Adrenal gland (tissue), 12 donors: ENCODE results near the gene ARMS2. TPM values are rescaled to one million over a fixed set of nuclear protein-coding genes. Genes with fewer than 3 reads are reported as not detected.
A peak's percentile ranks its signal among the peaks of the same experiment; 100 is the strongest.

Experiments
- DNase-seq, 7 donors: peaks; one replicate each; pipeline ENCODE4 v3.0.0-alpha.2; 2019 to 2020
- H3K27ac ChIP-seq, 5 donors: fragments of 200-600 bp; sonication (generic) in 4 of 5; 1 replicate in 3 of 5; 2 replicates in 2 of 5; pipeline versions ENCODE4 v1.5.1 to v1.8.0; 2016 to 2020; ENCODE audit warnings: mild to moderate bottlenecking in 1 of 5
- H3K27me3 ChIP-seq: fragments of 200-600 bp; 2 replicates; pipeline ENCODE4 v1.8.0; 2021
- H3K36me3 ChIP-seq, 2 donors: fragments of 200-600 bp; replicated peaks in 1 of 2; 1 replicate in 1 of 2; 2 replicates in 1 of 2; pipeline versions ENCODE4 v1.5.1 to v1.8.0; 2018 to 2022
- H3K4me1 ChIP-seq, 2 donors: fragments of 200-600 bp; replicated peaks in 1 of 2; 1 replicate in 1 of 2; 2 replicates in 1 of 2; pipeline versions ENCODE4 v1.5.1 to v1.8.0; 2018 to 2021
- H3K4me3 ChIP-seq, 4 donors: fragments of 200-600 bp; sonication (generic) in 3 of 4; one replicate each; pipeline ENCODE4 v1.5.1; 2016 to 2018
- H3K9me3 ChIP-seq, 3 donors: fragments of 200-600 bp; sonication (generic) in 1 of 3; replicated peaks in 1 of 3; 1 replicate in 2 of 3; 2 replicates in 1 of 3; pipeline versions ENCODE4 v1.5.1 to v1.8.0; 2016 to 2021
- CTCF ChIP-seq, 6 experiments: fragments of 450-650 bp in 4 of 6; fragments of 200-600 bp in 2 of 6; sonication (generic) in 1 of 6; IDR thresholded peaks; 1 replicate in 5 of 6; 2 replicates in 1 of 6; pipeline versions ENCODE4 v1.5.1 to v1.8.0; 2016 to 2021; ENCODE audit warnings: antibody characterized with exemption in 6 of 6, mild to moderate bottlenecking in 2 of 6, moderate library complexity in 1 of 6
- POLR2A ChIP-seq, 2 donors: fragments of 450-650 bp; IDR thresholded peaks; one replicate each; pipeline ENCODE4 v1.6.1; 2017; ENCODE audit warnings: antibody characterized with exemption in 2 of 2, mild to moderate bottlenecking in 2 of 2, moderate library complexity in 1 of 2
- WGBS, 4 donors: extraction: QIAGEN DNeasy Blood & Tissue Kit in 2 of 4; methylation state at CpG; one replicate each; pipeline versions ENCODE4 v1.1.5 to v1.1.7; 2013 to 2017; 5-methylcytosine and 5-hydroxymethylcytosine counted together
- intact Hi-C, 2 donors: fragments of 100-400 bp; cut with DNase I; formaldehyde crosslinking; loops; one replicate each; pipeline versions ENCODE4 v1.14.1 to v1.15.0; 2022 to 2023
- polyA plus RNA-seq, 3 donors: library from polyadenylated mRNA; stranded (reverse); fragments of 200-250 nt in 2 of 3; fragments of 350-450 nt in 1 of 3; fragmentation: Illumina TruSeq in 1 of 3; extraction: RNeasy Lipid Tissue Mini Kit (QIAGEN cat#74804) in 1 of 3; gene quantifications; one replicate each; pipeline ENCODE4 v1.2.3, GENCODE V29; 2013 to 2014
- total RNA-seq, 9 donors: library from RNA; depleted of rRNA in 4 of 9; stranded (reverse); fragments of >200 nt in 4 of 9; fragments of 120-200 nt in 1 of 9; fragmentation: NEBNext Ultra II Directional in 1 of 9; extraction: Animal tissue kit (Norgen Biotek cat#: 25700) in 1 of 9; gene quantifications; one replicate each; pipeline versions ENCODE4 v1.1.0 to v1.2.4, GENCODE V29; 2013 to 2023
- donor health status: healthy with polysubstance abuse.
- donor health status: Bipolar disorder and iron deficiency.
- donor health status: DM: yes; HTN: yes; CAD: no.
- donor health status: DM: no; HTN: no; CAD: no.
- donor health status: DM: no; HTN: no; CAD: no.
- donor health status: DM: yes; HTN: yes; CAD: no.

The ARMS2 gene
- total and polyA plus RNA-seq, 12 donors = 0.13 TPM; not detected in 11

- Histone ChIP-seq H3K9me3 (no peaks in the 10 kb centered on the region), H3K4me1 (peaks cover 8 to 23% of the 10 kb centered on the region in 2 donors), H3K4me3 (peak overlapping the region in 3 of 4 donors; percentile 16 to 89 (median 34)), H3K27me3 (no peaks in the 10 kb centered on the region), H3K27ac (peak overlapping the region in 2 of 5 donors; percentile 74 to 87), H3K36me3 (no peaks in the 10 kb centered on the region)
- peak in 6 of 7 donors; percentile 33 to 65 (median 46) for DNase-seq
- WGBS, 4 donors = 0 to 2% (median 1%) methylated on average over 9 to 95 of the region's 95 CpGs
- TF ChIP-seq POLR2A (IDR thresholded peaks at IDR 0.05) (no peak), CTCF (IDR thresholded peaks at IDR 0.05) (peak in 1 of 6 experiments; percentile 12)
- intact Hi-C loops = loop anchor here in 1 of 2 donors (10.0 kb wide), 1 partner anchor 93 kb away; no protein-coding TSS in a partner anchor
Observed at GRCh38 chr10:122461729-122462532, 7.5 kb downstream of the ARMS2 start.

GRCh38 chr10:122462533-122463465 is 8.3 kb downstream of the ARMS2 start:
- DNase-seq = peak in 6 of 7 donors; percentile 48 to 66 (median 53)
- peak overlapping the region in 2 of 5 donors; percentile 74 to 87 for H3K27ac ChIP-seq
- H3K27me3 ChIP-seq = no peaks in the 10 kb centered on the region
- H3K36me3 ChIP-seq = no peaks in the 10 kb centered on the region
- intact Hi-C loops = loop anchor here in 1 of 2 donors (10.0 kb wide), 1 partner anchor 92 kb away; no protein-coding TSS in a partner anchor
- no peaks in the 10 kb centered on the region for H3K9me3 ChIP-seq
- TF ChIP-seq CTCF (IDR thresholded peaks at IDR 0.05) (no peak), POLR2A (IDR thresholded peaks at IDR 0.05) (no peak)
- 13 to 16% (median 14%) methylated on average over 45 to 47 of the region's 47 CpGs for WGBS, 4 donors
- H3K4me1 ChIP-seq = peaks cover 8 to 23% of the 10 kb centered on the region in 2 donors
- H3K4me3 ChIP-seq = peak overlapping the region in 3 of 4 donors; percentile 16 to 89 (median 34)

- Histone ChIP-seq H3K36me3 (no peaks in the 10 kb centered on the region), H3K9me3 (no peaks in the 10 kb centered on the region), H3K4me3 (peak overlapping the region in 1 of 4 donors; percentile 89), H3K27ac (no peak overlapping the region), H3K4me1 (peaks cover 8 to 28% of the 10 kb centered on the region in 2 donors), H3K27me3 (no peaks in the 10 kb centered on the region)
- peak in 1 of 7 donors; percentile 48 for DNase-seq
- WGBS, 4 donors = 83 to 89% (median 85%) methylated on average over 17 of the region's 17 CpGs
- TF ChIP-seq CTCF (IDR thresholded peaks at IDR 0.05) = no peak
- TF ChIP-seq POLR2A (IDR thresholded peaks at IDR 0.05) = no peak
- intact Hi-C loops = loop anchor here in 1 of 2 donors (10.0 kb wide), 1 partner anchor 91 kb away; no protein-coding TSS in a partner anchor
Observed at GRCh38 chr10:122463466-122464249, 9.2 kb downstream of the ARMS2 start.
